OCI-LY3 (cell line): ENCODE data around the gene ENPP3.

Source experiments
- H2AFZ ChIP-seq: fragments of 200-600, 300-600 bp; shearing (Covaris generic); 2 replicates; pipeline ENCODE4 v1.6.0; 2014; ENCODE audit warnings: antibody characterized with exemption, low read depth, low read length
- H3K27ac ChIP-seq: fragments of 200-600, 300-600 bp; sonication (generic); 2 replicates; pipeline ENCODE4 v1.5.1; 2014; ENCODE audit warnings: mild to moderate bottlenecking, low read length, moderate library complexity, mixed read lengths
- H3K27me3 ChIP-seq: fragments of 200-600, 300-600 bp; sonication (generic); 2 replicates; pipeline ENCODE4 v1.6.1; 2014; ENCODE audit warnings: low read depth, low read length, mixed read lengths
- H3K36me3 ChIP-seq: fragments of 200-600, 300-600 bp; sonication (generic); replicated peaks from 2 replicates; pipeline ENCODE3; 2014; ENCODE audit warnings: low read depth, low read length, mixed read lengths
- H3K4me1 ChIP-seq: fragments of 300-600, 200-600 bp; sonication (generic); 2 replicates; pipeline ENCODE4 v1.6.1; 2014; ENCODE audit warnings: low read length, mixed read lengths
- H3K4me2 ChIP-seq: fragments of 200-600, 300-600 bp; sonication (generic); 2 replicates; pipeline ENCODE4 v1.6.1; 2014; ENCODE audit warnings: low read length, mixed read lengths
- H3K4me3 ChIP-seq: fragments of 300-600, 200-600 bp; sonication (generic); 2 replicates; pipeline ENCODE4 v1.5.1; 2014; ENCODE audit warnings: antibody characterized with exemption, mild to moderate bottlenecking, low read length, moderate library complexity
- H3K79me2 ChIP-seq: fragments of 300-600, 200-600 bp; shearing (Covaris generic); 2 replicates; pipeline ENCODE4 v1.6.1; 2014; ENCODE audit warnings: mild to moderate bottlenecking, low read length, mixed read lengths
- H3K9ac ChIP-seq: fragments of 300-600, 200-600 bp; shearing (Covaris generic); 2 replicates; pipeline ENCODE4 v1.6.0; 2014; ENCODE audit warnings: mild to moderate bottlenecking, low read length, moderate library complexity
- H3K9me3 ChIP-seq: fragments of 200-600, 300-600 bp; shearing (Covaris generic); 2 replicates; pipeline ENCODE4 v1.6.1; 2014; ENCODE audit warnings: low read length, mixed read lengths; ENCODE audit not compliant: insufficient read depth
- H4K20me1 ChIP-seq: fragments of 200-600, 300-600 bp; sonication (generic); 2 replicates; pipeline ENCODE4 v1.6.1; 2016; ENCODE audit warnings: low read length, mixed read lengths; ENCODE audit not compliant: insufficient read depth
- CTCF ChIP-seq: fragments of 200-600, 300-600 bp; sonication (generic); IDR thresholded peaks from 2 replicates; pipeline ENCODE4 v1.5.1; 2014; ENCODE audit warnings: antibody characterized with exemption, low read length, low read depth
- EZH2phosphoT487 ChIP-seq: fragments of 200-600 bp; shearing (Covaris generic); IDR thresholded peaks from 2 replicates; pipeline ENCODE4 v1.6.1; 2018; ENCODE audit warnings: antibody characterized with exemption, mixed run types, low read depth

ENPP3 gene

DNA sequence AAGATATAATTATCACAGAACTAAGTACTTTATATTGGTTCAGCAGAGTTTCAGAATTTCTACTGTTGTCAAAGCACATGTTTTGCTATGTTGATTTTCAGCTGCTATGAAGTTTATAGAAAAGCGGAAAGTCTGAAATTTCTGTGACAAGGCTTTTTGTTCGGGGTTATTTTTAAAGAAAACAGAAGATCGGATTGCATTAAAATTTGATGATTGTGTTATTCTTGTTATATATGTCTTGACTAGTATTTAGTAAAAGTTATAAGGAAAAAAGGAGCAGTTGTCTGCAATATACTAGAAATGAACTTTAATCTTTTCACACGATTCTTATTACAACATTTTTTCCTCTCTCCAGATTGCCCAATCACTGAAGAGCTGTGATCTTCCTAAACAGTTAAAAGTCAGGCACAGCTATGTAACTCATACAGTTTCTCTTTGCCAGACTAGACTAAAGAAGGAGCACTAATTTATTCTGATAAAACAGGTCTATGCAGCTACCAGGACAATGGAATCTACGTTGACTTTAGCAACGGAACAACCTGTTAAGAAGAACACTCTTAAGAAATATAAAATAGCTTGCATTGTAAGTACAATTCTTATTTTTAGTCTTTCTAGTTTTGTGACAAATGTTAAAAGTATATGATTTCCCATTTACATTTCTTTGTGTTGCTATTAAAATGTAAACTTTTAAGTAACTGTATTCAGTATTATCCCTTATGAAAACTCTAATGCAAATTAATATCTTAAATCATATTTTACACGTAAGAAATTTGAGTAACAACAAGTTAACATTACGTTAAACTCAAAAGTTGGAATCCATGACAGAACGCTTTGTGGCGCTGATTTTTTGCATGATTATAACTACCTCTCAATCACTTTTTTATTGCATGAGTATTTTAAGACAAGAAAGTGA, at the start of gene ENPP3:
TSS of gene ENPP3 (plus strand) at position 423 of the 913 bp plus-strand sequence. CDS start at position 506, 83 bp downstream.
- no peak within 1 kb of the TSS for H2AFZ ChIP-seq
- H3K4me1 ChIP-seq: no peaks in the 10 kb centered on the region
- no peak within 1 kb of the TSS for H3K27ac ChIP-seq
- H3K4me2 ChIP-seq: no peak within 1 kb of the TSS
- no peak within 1 kb of the TSS for H3K9ac ChIP-seq
- H4K20me1 ChIP-seq: no peaks in the 10 kb centered on the region
- TF ChIP-seq EZH2phosphoT487: no peak
- no peak for TF ChIP-seq CTCF
- H3K4me3 ChIP-seq: no peak within 1 kb of the TSS
- H3K79me2 ChIP-seq: no peaks in the 10 kb centered on the region
- H3K36me3 ChIP-seq: no peaks in the 10 kb centered on the region
- H3K27me3 ChIP-seq: no peaks in the 10 kb centered on the region
- no peaks in the 10 kb centered on the region for H3K9me3 ChIP-seq

- no peaks in the 10 kb centered on the region for H3K36me3 ChIP-seq
- H3K79me2 ChIP-seq: no peaks in the 10 kb centered on the region
- no peaks in the 10 kb centered on the region for H4K20me1 ChIP-seq
- TF ChIP-seq EZH2phosphoT487 (no peak), CTCF (no peak)
- no peak overlapping the region for H3K4me2 ChIP-seq
- no peaks in the 10 kb centered on the region for H3K27me3 ChIP-seq
- no peak overlapping the region for H3K9ac ChIP-seq
- no peak overlapping the region for H2AFZ ChIP-seq
- H3K4me1 ChIP-seq: no peaks in the 10 kb centered on the region
- H3K9me3 ChIP-seq: no peaks in the 10 kb centered on the region
- H3K27ac ChIP-seq: no peak overlapping the region
- H3K4me3 ChIP-seq: no peak overlapping the region
Measured at GRCh38 chr6:131587909-131588308, 49.2 kb upstream of the ENPP3 start.

GRCh38 chr6:131588643-131589042, 48.5 kb upstream of the ENPP3 start:
- no peaks in the 10 kb centered on the region for H3K27me3 ChIP-seq
- TF ChIP-seq EZH2phosphoT487 (no peak), CTCF (no peak)
- no peak overlapping the region for H3K4me3 ChIP-seq
- H3K4me1 ChIP-seq: no peaks in the 10 kb centered on the region
- H3K4me2 ChIP-seq: no peak overlapping the region
- no peaks in the 10 kb centered on the region for H3K9me3 ChIP-seq
- no peak overlapping the region for H3K27ac ChIP-seq
- no peak overlapping the region for H2AFZ ChIP-seq
- H4K20me1 ChIP-seq: no peaks in the 10 kb centered on the region
- H3K36me3 ChIP-seq: no peaks in the 10 kb centered on the region
- no peak overlapping the region for H3K9ac ChIP-seq
- no peaks in the 10 kb centered on the region for H3K79me2 ChIP-seq

- no peaks in the 10 kb centered on the region for H4K20me1 ChIP-seq
- H3K36me3 ChIP-seq: no peaks in the 10 kb centered on the region
- TF ChIP-seq EZH2phosphoT487: no peak
- TF ChIP-seq CTCF: no peak
- H3K27ac ChIP-seq: no peak overlapping the region
- H3K4me1 ChIP-seq: no peaks in the 10 kb centered on the region
- H3K9ac ChIP-seq: no peak overlapping the region
- H3K9me3 ChIP-seq: no peaks in the 10 kb centered on the region
- no peak overlapping the region for H3K4me2 ChIP-seq
- H3K27me3 ChIP-seq: no peaks in the 10 kb centered on the region
- no peak overlapping the region for H2AFZ ChIP-seq
- no peak overlapping the region for H3K4me3 ChIP-seq
- no peaks in the 10 kb centered on the region for H3K79me2 ChIP-seq
Measured at GRCh38 chr6:131592935-131593334, 44.2 kb upstream of the ENPP3 start.
